Keratinocyte (primary cell): ENCODE data around the gene FAM78B. TPM values are rescaled to one million over a fixed set of nuclear protein-coding genes. Genes with fewer than 3 reads are reported as not detected.

Source experiments
- DNase-seq: peaks from one replicate; pipeline ENCODE4 v3.0.0-alpha.2; 2011; ENCODE audit warnings: low read depth, missing footprints, low spot score
- FAIRE-seq: peaks from 2 replicates; lab custom pipeline; 2011; peaks lifted over from hg19 to GRCh38; lab: Jason Lieb, UNC
- H2AFZ ChIP-seq: 2 replicates; pipeline ENCODE4 v1.6.0; 2012; ENCODE audit warnings: low read length, control low read depth, inconsistent platforms; ENCODE audit not compliant: control insufficient read depth
- H3K27ac ChIP-seq: 2 replicates; pipeline ENCODE4 v1.5.1; 2011; ENCODE audit warnings: low read length; ENCODE audit not compliant: control insufficient read depth, insufficient read depth
- H3K27me3 ChIP-seq: 3 replicates; pipeline ENCODE4 v1.6.0; 2011; ENCODE audit warnings: low read length; ENCODE audit not compliant: control insufficient read depth, insufficient read depth; ENCODE audit errors: extremely low read depth
- H3K36me3 ChIP-seq, 2 experiments: 2 replicates in 1 of 2; 3 replicates in 1 of 2; pipeline ENCODE4 v1.5.1; 2011; ENCODE audit warnings: low read length in 2 of 2, mild to moderate bottlenecking in 1 of 2; ENCODE audit not compliant: control insufficient read depth in 2 of 2, insufficient read depth in 2 of 2; ENCODE audit errors: extremely low read depth in 1 of 2
- H3K4me1 ChIP-seq: 3 replicates; pipeline ENCODE4 v1.5.1; 2011; ENCODE audit warnings: low read length; ENCODE audit not compliant: control insufficient read depth, insufficient read depth; ENCODE audit errors: extremely low read depth
- H3K4me2 ChIP-seq: 3 replicates; pipeline ENCODE4 v1.6.0; 2011; ENCODE audit warnings: low read depth, low read length; ENCODE audit not compliant: control insufficient read depth, insufficient read depth; ENCODE audit errors: extremely low read depth
- H3K4me3 ChIP-seq, 3 experiments: fragments of 200-600 bp in 1 of 3; sonication (generic) in 1 of 3; 2 replicates in 2 of 3; 3 replicates in 1 of 3; pipeline ENCODE4 v1.5.1; 2011 to 2016; ENCODE audit warnings: low read length in 3 of 3, mild to moderate bottlenecking in 3 of 3, control low read depth in 2 of 3, inconsistent platforms in 1 of 3, low read depth in 1 of 3, mixed read lengths in 1 of 3, mixed run types in 1 of 3, moderate library complexity in 1 of 3; ENCODE audit not compliant: control insufficient read depth in 2 of 3, insufficient read depth in 2 of 3; ENCODE audit errors: extremely low read depth in 1 of 3
- H3K79me2 ChIP-seq: 2 replicates; pipeline ENCODE4 v1.6.0; 2012; ENCODE audit warnings: low read length; ENCODE audit not compliant: control insufficient read depth, insufficient read depth
- H3K9ac ChIP-seq: 3 replicates; pipeline ENCODE4 v1.6.0; 2011; ENCODE audit warnings: low read length; ENCODE audit not compliant: control insufficient read depth, insufficient read depth; ENCODE audit errors: extremely low read depth
- H3K9me1 ChIP-seq: 3 replicates; pipeline ENCODE4 v1.6.0; 2011; ENCODE audit warnings: low read length; ENCODE audit not compliant: control insufficient read depth, insufficient read depth; ENCODE audit errors: extremely low read depth
- H3K9me3 ChIP-seq: 2 replicates; pipeline ENCODE4 v1.5.1; 2012; ENCODE audit warnings: low read depth, low read length; ENCODE audit not compliant: control insufficient read depth
- H4K20me1 ChIP-seq: 3 replicates; pipeline ENCODE4 v1.6.0; 2011; ENCODE audit warnings: low read length; ENCODE audit not compliant: control insufficient read depth, insufficient read depth; ENCODE audit errors: extremely low read depth
- EZH2 ChIP-seq: IDR thresholded peaks from one replicate; pipeline ENCODE4 v1.6.1; 2012; ENCODE audit warnings: inconsistent platforms, mild to moderate bottlenecking, low read length, moderate library complexity
- dilution Hi-C: fragments of 300-500 bp; cut with MboI; formaldehyde crosslinking; loops from one replicate; pipeline ENCODE4 v1.7.0; 2020; ENCODE audit warnings: low sequenced_read_pairs; ENCODE audit not compliant: extremely low pct_ligation_motif_present
- polyA plus RNA-seq, 5 experiments: library from polyadenylated mRNA; depleted of rRNA in 3 of 5; stranded (reverse) in 3 of 5; stranded (forward) in 1 of 5; unstranded in 1 of 5; fragments of >200 nt; gene quantifications; 1 replicate in 1 of 5; 2 replicates in 3 of 5; 3 replicates in 1 of 5; pipeline versions ENCODE4 v1.2.1 to v1.2.3, GENCODE V29; 2011 to 2012; ENCODE audit warnings: missing spikeins in 2 of 5, low read depth in 1 of 5, low replicate concordance in 1 of 5
- TF ChIP-seq, protein P1 (sequence below), 3 experiments: IDR thresholded peaks in 1 of 3; conservative IDR thresholded peaks in 1 of 3; optimal IDR thresholded peaks in 1 of 3; 2 replicates in 2 of 3; 3 replicates in 1 of 3; pipeline versions ENCODE3 to v1.5.1; 2011; ENCODE audit warnings: low read length in 3 of 3, mild to moderate bottlenecking in 3 of 3, moderate library complexity in 2 of 3, control low read depth in 1 of 3, inconsistent platforms in 1 of 3; ENCODE audit not compliant: insufficient read depth in 2 of 3; ENCODE audit errors: extremely low read depth in 1 of 3

FAM78B gene
- polyA plus RNA-seq, 1 donor (not counting 4 experiments of a cell fraction or from before 2014, with no cell fraction given), result 0.07 TPM

DNA sequence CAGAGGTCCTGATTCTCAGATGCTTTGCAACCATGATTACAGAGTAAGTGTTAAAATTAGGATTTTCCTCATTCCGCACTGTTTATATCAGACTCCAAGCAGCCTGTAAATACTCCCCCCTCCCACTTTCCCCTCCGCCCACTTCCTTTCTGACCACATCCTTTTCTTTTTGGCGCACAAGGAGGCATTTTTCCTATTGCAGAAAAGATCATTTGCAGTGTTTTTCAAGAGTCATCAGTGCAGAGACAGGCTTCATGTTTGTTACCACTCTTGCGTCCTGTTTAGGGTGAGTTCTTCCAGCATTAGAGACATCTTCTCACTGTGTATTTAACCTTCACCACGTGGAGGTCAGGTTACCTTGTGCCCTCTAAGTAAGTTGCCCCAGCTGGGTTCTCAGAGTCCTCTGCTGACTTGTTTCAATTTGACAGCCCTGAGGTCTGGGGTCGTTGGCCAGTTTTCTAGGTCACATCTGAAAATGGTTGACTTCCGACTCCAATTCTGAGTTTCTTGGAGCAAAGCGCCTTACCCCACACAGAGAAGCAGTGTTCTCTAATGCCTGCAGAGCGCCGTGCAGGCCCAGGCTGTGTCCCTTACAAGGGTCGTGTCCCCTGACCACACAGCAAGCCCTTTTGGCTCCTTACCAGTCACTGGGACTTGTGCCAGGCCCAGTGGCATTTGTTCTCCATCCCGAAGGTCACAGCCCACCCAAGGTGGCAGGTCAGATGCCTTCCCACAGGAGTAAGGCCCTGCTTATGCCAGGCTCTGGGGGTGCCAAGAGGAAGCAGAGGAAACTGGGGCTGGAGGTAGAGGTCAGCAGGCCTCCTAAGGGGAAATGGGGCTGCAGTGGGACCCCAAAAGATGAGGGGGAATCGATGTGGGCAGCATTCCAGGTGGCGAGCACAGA is 85.6 kb downstream of the FAM78B start:
- H3K4me3 ChIP-seq, result no peak overlapping the region
- H3K9me3 ChIP-seq, result no peaks in the 10 kb centered on the region
- DNase-seq (no peak), FAIRE-seq (no peak)
- H4K20me1 ChIP-seq, result no peaks in the 10 kb centered on the region
- dilution Hi-C loops, result no loop called here
- no peak overlapping the region for H2AFZ ChIP-seq
- H3K36me3 ChIP-seq, result no peaks in the 10 kb centered on the region
- no peak for TF ChIP-seq EZH2
- TF ChIP-seq, protein P1, sequence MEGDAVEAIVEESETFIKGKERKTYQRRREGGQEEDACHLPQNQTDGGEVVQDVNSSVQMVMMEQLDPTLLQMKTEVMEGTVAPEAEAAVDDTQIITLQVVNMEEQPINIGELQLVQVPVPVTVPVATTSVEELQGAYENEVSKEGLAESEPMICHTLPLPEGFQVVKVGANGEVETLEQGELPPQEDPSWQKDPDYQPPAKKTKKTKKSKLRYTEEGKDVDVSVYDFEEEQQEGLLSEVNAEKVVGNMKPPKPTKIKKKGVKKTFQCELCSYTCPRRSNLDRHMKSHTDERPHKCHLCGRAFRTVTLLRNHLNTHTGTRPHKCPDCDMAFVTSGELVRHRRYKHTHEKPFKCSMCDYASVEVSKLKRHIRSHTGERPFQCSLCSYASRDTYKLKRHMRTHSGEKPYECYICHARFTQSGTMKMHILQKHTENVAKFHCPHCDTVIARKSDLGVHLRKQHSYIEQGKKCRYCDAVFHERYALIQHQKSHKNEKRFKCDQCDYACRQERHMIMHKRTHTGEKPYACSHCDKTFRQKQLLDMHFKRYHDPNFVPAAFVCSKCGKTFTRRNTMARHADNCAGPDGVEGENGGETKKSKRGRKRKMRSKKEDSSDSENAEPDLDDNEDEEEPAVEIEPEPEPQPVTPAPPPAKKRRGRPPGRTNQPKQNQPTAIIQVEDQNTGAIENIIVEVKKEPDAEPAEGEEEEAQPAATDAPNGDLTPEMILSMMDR (optimal IDR thresholded peaks at IDR 0.05 in 1 of 3, IDR thresholded peaks at IDR 0.05 in 1 of 3, conservative IDR thresholded peaks at IDR 0.05 in 1 of 3; ENCODE audit: extremely low read depth in 1 of 3, insufficient read depth in 2 of 3, low read length in 3 of 3), result no peak
- H3K4me1 ChIP-seq, result no peaks in the 10 kb centered on the region
- no peaks in the 10 kb centered on the region for H3K27me3 ChIP-seq
- no peaks in the 10 kb centered on the region for H3K79me2 ChIP-seq
- H3K4me2 ChIP-seq, result no peak overlapping the region
- no peaks in the 10 kb centered on the region for H3K9me1 ChIP-seq
- H3K27ac ChIP-seq, result no peak overlapping the region
- no peak overlapping the region for H3K9ac ChIP-seq

DNA sequence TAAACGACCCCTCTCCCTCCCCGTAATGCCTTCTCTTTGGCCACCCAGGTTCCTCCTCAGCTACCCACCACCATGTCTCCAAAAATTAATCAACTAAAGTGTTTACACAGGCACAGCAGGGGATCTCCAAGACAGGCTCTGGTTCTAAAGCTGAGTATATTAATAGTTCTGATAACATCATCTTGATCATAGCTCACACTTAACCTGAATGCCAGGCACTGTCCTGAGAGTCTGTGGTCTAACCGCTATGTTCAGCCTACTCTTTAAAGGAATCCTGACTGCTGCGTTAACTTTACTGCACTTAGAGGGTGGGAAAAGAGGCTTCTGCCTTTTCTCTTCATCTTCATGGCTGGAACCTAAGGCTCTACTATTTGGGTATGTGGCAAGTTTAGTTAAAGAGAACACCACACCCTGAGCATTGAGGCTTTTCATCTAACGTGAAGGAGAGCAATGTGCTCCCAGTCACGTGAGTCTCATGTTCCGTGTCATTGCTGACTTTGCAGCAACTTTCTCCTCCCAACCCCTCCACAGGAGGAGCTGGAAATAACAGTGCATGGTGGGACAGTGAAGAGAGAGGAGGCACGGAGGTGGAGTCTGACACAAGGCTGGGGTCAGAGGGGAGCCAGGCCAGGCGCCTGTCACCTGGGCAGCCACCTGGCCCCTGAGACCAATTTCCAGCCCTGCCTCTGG is 86.4 kb downstream of the FAM78B start:
- no peak for DNase-seq
- no peaks in the 10 kb centered on the region for H3K79me2 ChIP-seq
- no peaks in the 10 kb centered on the region for H3K4me1 ChIP-seq
- no peaks in the 10 kb centered on the region for H3K9me1 ChIP-seq
- H3K4me3 ChIP-seq, result no peak overlapping the region
- no peak overlapping the region for H3K27ac ChIP-seq
- dilution Hi-C loops, result no loop called here
- H3K9ac ChIP-seq, result no peak overlapping the region
- no peak for FAIRE-seq
- H3K9me3 ChIP-seq, result no peaks in the 10 kb centered on the region
- no peak overlapping the region for H3K4me2 ChIP-seq
- no peak overlapping the region for H2AFZ ChIP-seq
- TF ChIP-seq, protein P1 (optimal IDR thresholded peaks at IDR 0.05 in 1 of 3, IDR thresholded peaks at IDR 0.05 in 1 of 3, conservative IDR thresholded peaks at IDR 0.05 in 1 of 3; ENCODE audit: extremely low read depth in 1 of 3, insufficient read depth in 2 of 3, low read length in 3 of 3), result no peak
- TF ChIP-seq EZH2, result no peak
- no peaks in the 10 kb centered on the region for H4K20me1 ChIP-seq
- H3K36me3 ChIP-seq, result no peaks in the 10 kb centered on the region
- H3K27me3 ChIP-seq, result no peaks in the 10 kb centered on the region
